ENCODE results near the gene RPS6KB2. TPM values are rescaled to one million over a fixed set of nuclear protein-coding genes. Genes with fewer than 3 reads are reported as not detected.

The RPS6KB2 gene
- total RNA-seq, 1 donor from 2014 or later, result 49.5 TPM

DNA sequence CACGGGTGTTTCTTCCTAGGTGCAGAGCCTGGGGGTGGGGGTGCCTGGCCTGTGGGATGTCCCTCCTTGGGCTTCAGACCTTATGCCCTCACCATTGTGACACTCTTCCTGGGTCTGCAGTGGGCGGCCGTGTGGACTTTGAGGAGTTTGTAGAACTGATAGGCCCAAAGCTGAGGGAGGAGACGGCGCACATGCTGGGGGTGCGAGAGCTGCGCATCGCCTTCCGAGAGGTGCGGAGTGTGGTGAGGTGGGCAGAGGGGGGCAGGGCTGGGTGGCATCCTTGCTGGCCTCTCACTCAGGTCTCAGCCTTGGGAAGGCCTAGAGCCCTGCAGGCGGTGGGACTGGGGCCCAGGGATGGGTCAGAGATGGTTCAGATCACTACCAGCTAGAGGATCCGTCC is 29.2 kb downstream of the RPS6KB2 start:
- Mint-ChIP-seq H3K4me3 (ENCODE audit: unreplicated experiment) (no peak overlapping the region), H3K36me3 (ENCODE audit: unreplicated experiment) (no peaks in the 10 kb centered on the region), H3K9me3 (ENCODE audit: unreplicated experiment) (no peaks in the 10 kb centered on the region), H3K4me1 (ENCODE audit: unreplicated experiment) (no peaks in the 10 kb centered on the region), H3K27me3 (ENCODE audit: unreplicated experiment) (peaks cover 2% of the 10 kb centered on the region), H3K27ac (ENCODE audit: unreplicated experiment) (no peak overlapping the region)
- no peak for DNase-seq (ENCODE audit: extremely low spot score, unreplicated experiment)
- TF ChIP-seq CTCF (IDR thresholded peaks at IDR 0.05), result no peak

DNA sequence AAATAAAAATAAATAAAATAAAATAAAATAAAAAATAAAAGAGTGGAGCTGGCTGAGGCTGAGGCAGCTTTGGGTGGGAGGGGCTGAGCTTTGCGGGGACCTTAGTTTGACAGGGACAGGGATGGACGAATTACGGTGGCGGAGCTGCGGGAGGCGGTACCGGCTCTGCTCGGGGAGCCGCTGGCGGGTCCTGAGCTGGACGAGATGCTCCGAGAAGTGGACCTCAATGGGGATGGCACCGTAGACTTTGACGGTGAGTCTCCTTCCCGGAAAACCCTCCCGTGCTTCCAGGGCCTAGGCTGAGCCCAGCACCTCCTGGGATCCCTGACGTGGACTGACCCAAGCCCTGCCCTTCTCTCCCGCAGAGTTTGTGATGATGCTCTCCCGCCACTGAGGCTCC is 30.0 kb downstream of the RPS6KB2 start:
- H3K9me3 Mint-ChIP-seq (ENCODE audit: unreplicated experiment), result no peaks in the 10 kb centered on the region
- H3K4me3 Mint-ChIP-seq (ENCODE audit: unreplicated experiment), result no peak overlapping the region
- DNase-seq (ENCODE audit: extremely low spot score, unreplicated experiment), result no peak
- H3K27ac Mint-ChIP-seq (ENCODE audit: unreplicated experiment), result no peak overlapping the region
- peaks cover 2% of the 10 kb centered on the region for H3K27me3 Mint-ChIP-seq (ENCODE audit: unreplicated experiment)
- no peaks in the 10 kb centered on the region for H3K4me1 Mint-ChIP-seq (ENCODE audit: unreplicated experiment)
- TF ChIP-seq CTCF (IDR thresholded peaks at IDR 0.05), result no peak
- H3K36me3 Mint-ChIP-seq (ENCODE audit: unreplicated experiment), result no peaks in the 10 kb centered on the region

GRCh38 chr11:67463186-67463585 is 34.9 kb downstream of the RPS6KB2 start:
- no peaks in the 10 kb centered on the region for H3K36me3 Mint-ChIP-seq (ENCODE audit: unreplicated experiment)
- no peak overlapping the region for H3K27ac Mint-ChIP-seq (ENCODE audit: unreplicated experiment)
- peaks cover 22% of the 10 kb centered on the region for H3K4me1 Mint-ChIP-seq (ENCODE audit: unreplicated experiment)
- no peak for DNase-seq (ENCODE audit: extremely low spot score, unreplicated experiment)
- peak overlapping the region; percentile 32 for H3K4me3 Mint-ChIP-seq (ENCODE audit: unreplicated experiment)
- TF ChIP-seq CTCF (IDR thresholded peaks at IDR 0.05), result no peak
- no peaks in the 10 kb centered on the region for H3K27me3 Mint-ChIP-seq (ENCODE audit: unreplicated experiment)
- no peaks in the 10 kb centered on the region for H3K9me3 Mint-ChIP-seq (ENCODE audit: unreplicated experiment)

DNA sequence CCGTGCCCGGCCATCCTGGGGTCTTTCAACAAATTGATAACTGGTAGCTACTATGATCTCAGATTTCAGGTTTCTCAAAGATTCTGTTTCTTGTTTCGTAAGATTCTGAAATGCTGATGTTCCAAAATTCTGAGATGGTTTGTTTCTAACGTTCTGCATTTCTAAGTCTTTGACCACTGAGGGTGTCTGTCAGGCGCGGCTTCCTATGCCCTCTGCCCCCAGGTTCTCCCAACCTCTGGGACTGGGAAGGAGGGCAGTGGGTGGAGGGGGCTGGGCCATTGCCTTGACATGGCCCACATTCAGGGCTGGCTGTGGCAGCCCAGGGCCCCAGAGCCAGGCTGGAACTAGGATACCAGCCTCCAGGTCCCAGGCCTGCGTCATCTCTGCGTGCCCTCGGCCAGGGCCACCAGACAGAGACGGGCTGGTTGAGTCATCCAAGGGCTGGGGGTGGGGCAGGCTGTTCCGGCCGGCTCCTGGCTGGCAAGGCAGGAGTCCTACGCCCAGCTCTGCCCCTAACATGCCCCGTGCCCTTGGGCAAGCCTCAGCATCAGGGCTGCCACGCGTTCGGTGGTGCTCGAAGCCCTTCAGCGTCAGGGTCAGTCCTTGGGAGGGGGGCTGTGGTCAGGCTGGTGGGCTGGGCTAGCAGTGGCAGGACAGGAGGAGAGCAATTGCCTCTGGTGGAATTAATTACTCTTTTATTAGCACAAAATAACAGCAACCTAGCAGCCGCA is 35.6 kb downstream of the RPS6KB2 start:
- Mint-ChIP-seq H3K36me3 (ENCODE audit: unreplicated experiment) (no peaks in the 10 kb centered on the region), H3K27ac (ENCODE audit: unreplicated experiment) (peak overlapping the region; percentile 64), H3K4me1 (ENCODE audit: unreplicated experiment) (peaks cover 26% of the 10 kb centered on the region), H3K9me3 (ENCODE audit: unreplicated experiment) (no peaks in the 10 kb centered on the region), H3K4me3 (ENCODE audit: unreplicated experiment) (peak overlapping the region; percentile 80), H3K27me3 (ENCODE audit: unreplicated experiment) (no peaks in the 10 kb centered on the region)
- DNase-seq (ENCODE audit: extremely low spot score, unreplicated experiment), result no peak
- no peak for TF ChIP-seq CTCF (IDR thresholded peaks at IDR 0.05)

- H3K9me3 Mint-ChIP-seq (ENCODE audit: unreplicated experiment), result no peaks in the 10 kb centered on the region
- H3K4me3 Mint-ChIP-seq (ENCODE audit: unreplicated experiment), result peak overlapping the region; percentile 80
- peak overlapping the region; percentile 76 for H3K27ac Mint-ChIP-seq (ENCODE audit: unreplicated experiment)
- peak; percentile 92 for DNase-seq (ENCODE audit: extremely low spot score, unreplicated experiment)
- H3K36me3 Mint-ChIP-seq (ENCODE audit: unreplicated experiment), result no peaks in the 10 kb centered on the region
- TF ChIP-seq CTCF (IDR thresholded peaks at IDR 0.05), result no peak
- peaks cover 30% of the 10 kb centered on the region for H3K4me1 Mint-ChIP-seq (ENCODE audit: unreplicated experiment)
- no peaks in the 10 kb centered on the region for H3K27me3 Mint-ChIP-seq (ENCODE audit: unreplicated experiment)
Observed at GRCh38 chr11:67464411-67465188, 36.3 kb downstream of the RPS6KB2 start.
